Dendritic cell treated with granulocyte-macrophage colony-stimulating factor and Interleukin-4, amounts not matched to agents 40 ng/mL and 50 ng/mL, for 4 days (primary cell): ENCODE results near the gene RFC1.
A peak's percentile ranks its signal among the peaks of the same experiment; 100 is the strongest.
"Not testable (repeated sequence)": the region's sequence is repeated elsewhere in the genome, so short reads cannot be mapped to it uniquely, and the experiment has no call there.

ENCODE experiments used
- H3K27ac Mint-ChIP-seq: one replicate; pipeline ENCODE4 v1.8.0; 2022; ENCODE audit warnings: mild to moderate bottlenecking, mixed read lengths
- H3K27me3 Mint-ChIP-seq: one replicate; pipeline ENCODE4 v1.8.0; 2022; ENCODE audit warnings: mild to moderate bottlenecking, mixed read lengths
- H3K36me3 Mint-ChIP-seq: one replicate; pipeline ENCODE4 v1.8.0; 2022; ENCODE audit warnings: low read depth, mixed read lengths
- H3K4me1 Mint-ChIP-seq: one replicate; pipeline ENCODE4 v1.8.0; 2022; ENCODE audit warnings: low read depth, mixed read lengths
- H3K4me3 Mint-ChIP-seq: one replicate; pipeline ENCODE4 v1.8.0; 2022; ENCODE audit warnings: mild to moderate bottlenecking, moderate library complexity, mixed read lengths
- H3K9me3 Mint-ChIP-seq: one replicate; pipeline ENCODE4 v1.8.0; 2022; ENCODE audit warnings: mixed read lengths
- intact Hi-C: fragments of 100-400 bp; cut with micrococcal nuclease; formaldehyde crosslinking; loops from one replicate; pipeline ENCODE4 v1.15.0; 2022

Gene RFC1

GRCh38 chr4:39371209-39371608 lies 5.0 kb upstream of the RFC1 start:
- H3K9me3 Mint-ChIP-seq = peaks cover 21% of the 10 kb centered on the region
- H3K27ac Mint-ChIP-seq, H3K4me1 Mint-ChIP-seq, intact Hi-C loops, H3K36me3 Mint-ChIP-seq, H3K4me3 Mint-ChIP-seq, H3K27me3 Mint-ChIP-seq: not testable (repeated sequence)

GRCh38 chr4:39369301-39369700 lies 3.1 kb upstream of the RFC1 start:
- Mint-ChIP-seq H3K9me3 (peaks cover 21% of the 10 kb centered on the region), H3K4me3 (no peak overlapping the region), H3K27ac (no peak overlapping the region), H3K27me3 (no peaks in the 10 kb centered on the region), H3K4me1 (peaks cover 21% of the 10 kb centered on the region), H3K36me3 (peaks cover 9% of the 10 kb centered on the region)
- intact Hi-C loops = no loop called here

GRCh38 chr4:39367166-39367565 lies 1.0 kb upstream of the RFC1 start:
- Mint-ChIP-seq H3K36me3 (peaks cover 9% of the 10 kb centered on the region), H3K4me1 (peaks cover 21% of the 10 kb centered on the region), H3K4me3 (no peak overlapping the region), H3K27me3 (no peaks in the 10 kb centered on the region), H3K27ac (no peak overlapping the region), H3K9me3 (peaks cover 20% of the 10 kb centered on the region)
- intact Hi-C loops = loop anchor here (2.0 kb wide), 1 partner anchor 92 kb away; the partner anchor contains the start of genes LIAS and RPL9

- H3K4me3 Mint-ChIP-seq = peak overlapping the region; percentile 95
- intact Hi-C loops = no loop called here
- peaks cover 2% of the 10 kb centered on the region for H3K9me3 Mint-ChIP-seq
- H3K4me1 Mint-ChIP-seq = peaks cover 21% of the 10 kb centered on the region
- peaks cover 15% of the 10 kb centered on the region for H3K36me3 Mint-ChIP-seq
- H3K27me3 Mint-ChIP-seq = no peaks in the 10 kb centered on the region
- peak overlapping the region; percentile 96 for H3K27ac Mint-ChIP-seq
Observed at GRCh38 chr4:39365360-39365759, 802 bp downstream of the RFC1 start.

GRCh38 chr4:39363773-39364393 lies 2.3 kb downstream of the RFC1 start:
- Mint-ChIP-seq H3K4me1 (peaks cover 25% of the 10 kb centered on the region), H3K27ac (no peak overlapping the region), H3K9me3 (no peaks in the 10 kb centered on the region), H3K36me3 (peaks cover 15% of the 10 kb centered on the region), H3K4me3 (no peak overlapping the region), H3K27me3 (no peaks in the 10 kb centered on the region)
- intact Hi-C loops = no loop called here

- H3K4me1 Mint-ChIP-seq = peaks cover 29% of the 10 kb centered on the region
- no peak overlapping the region for H3K4me3 Mint-ChIP-seq
- intact Hi-C loops = no loop called here
- no peaks in the 10 kb centered on the region for H3K9me3 Mint-ChIP-seq
- no peaks in the 10 kb centered on the region for H3K27me3 Mint-ChIP-seq
- H3K36me3 Mint-ChIP-seq = peaks cover 15% of the 10 kb centered on the region
- no peak overlapping the region for H3K27ac Mint-ChIP-seq
Observed at GRCh38 chr4:39362827-39363226, 3.3 kb downstream of the RFC1 start.

GRCh38 chr4:39360611-39361010 lies 5.6 kb downstream of the RFC1 start:
- peaks cover 17% of the 10 kb centered on the region for H3K4me1 Mint-ChIP-seq
- H3K36me3 Mint-ChIP-seq, H3K4me3 Mint-ChIP-seq, intact Hi-C loops, H3K9me3 Mint-ChIP-seq, H3K27me3 Mint-ChIP-seq, H3K27ac Mint-ChIP-seq: not testable (repeated sequence)

GRCh38 chr4:39357002-39357401 lies 9.2 kb downstream of the RFC1 start:
- Mint-ChIP-seq H3K36me3 (peaks cover 6% of the 10 kb centered on the region), H3K27ac (no peak overlapping the region), H3K9me3 (no peaks in the 10 kb centered on the region), H3K4me3 (no peak overlapping the region), H3K27me3 (no peaks in the 10 kb centered on the region), H3K4me1 (peaks cover 29% of the 10 kb centered on the region)
- intact Hi-C loops = no loop called here

GRCh38 chr4:39354254-39354552 lies 12.0 kb downstream of the RFC1 start:
- Mint-ChIP-seq H3K27ac (peak overlapping the region; percentile 79), H3K27me3 (no peaks in the 10 kb centered on the region), H3K4me1 (peaks cover 29% of the 10 kb centered on the region), H3K36me3 (peaks cover 23% of the 10 kb centered on the region), H3K9me3 (peaks cover 9% of the 10 kb centered on the region), H3K4me3 (peak overlapping the region; percentile 61)
- intact Hi-C loops = no loop called here

- peaks cover 9% of the 10 kb centered on the region for H3K9me3 Mint-ChIP-seq
- peak overlapping the region; percentile 79 for H3K27ac Mint-ChIP-seq
- peaks cover 23% of the 10 kb centered on the region for H3K4me1 Mint-ChIP-seq
- intact Hi-C loops = no loop called here
- H3K27me3 Mint-ChIP-seq = no peaks in the 10 kb centered on the region
- H3K4me3 Mint-ChIP-seq = peak overlapping the region; percentile 61
- peaks cover 27% of the 10 kb centered on the region for H3K36me3 Mint-ChIP-seq
Observed at GRCh38 chr4:39353478-39354253, 12.5 kb downstream of the RFC1 start.

GRCh38 chr4:39353149-39353477 lies 13.0 kb downstream of the RFC1 start:
- Mint-ChIP-seq H3K27ac (peak overlapping the region; percentile 79), H3K36me3 (peaks cover 31% of the 10 kb centered on the region), H3K4me3 (peak overlapping the region; percentile 61), H3K4me1 (peaks cover 21% of the 10 kb centered on the region)
- intact Hi-C loops, H3K9me3 Mint-ChIP-seq, H3K27me3 Mint-ChIP-seq: not testable (repeated sequence)

- no peak overlapping the region for H3K27ac Mint-ChIP-seq
- peaks cover 21% of the 10 kb centered on the region for H3K4me1 Mint-ChIP-seq
- H3K4me3 Mint-ChIP-seq = no peak overlapping the region
- intact Hi-C loops = no loop called here
- peaks cover 9% of the 10 kb centered on the region for H3K9me3 Mint-ChIP-seq
- H3K27me3 Mint-ChIP-seq = no peaks in the 10 kb centered on the region
- peaks cover 46% of the 10 kb centered on the region for H3K36me3 Mint-ChIP-seq
Observed at GRCh38 chr4:39349326-39349725, 16.8 kb downstream of the RFC1 start.

GRCh38 chr4:39348371-39349315 lies 17.5 kb downstream of the RFC1 start:
- Mint-ChIP-seq H3K4me1 (peaks cover 14% of the 10 kb centered on the region), H3K27ac (no peak overlapping the region), H3K27me3 (no peaks in the 10 kb centered on the region), H3K9me3 (peaks cover 9% of the 10 kb centered on the region), H3K4me3 (no peak overlapping the region), H3K36me3 (peaks cover 52% of the 10 kb centered on the region)
- intact Hi-C loops = no loop called here

GRCh38 chr4:39346856-39347519 lies 19.2 kb downstream of the RFC1 start:
- peaks cover 68% of the 10 kb centered on the region for H3K36me3 Mint-ChIP-seq
- no peak overlapping the region for H3K27ac Mint-ChIP-seq
- H3K9me3 Mint-ChIP-seq = peaks cover 9% of the 10 kb centered on the region
- H3K4me3 Mint-ChIP-seq = no peak overlapping the region
- intact Hi-C loops = no loop called here
- peaks cover under 1% of the 10 kb centered on the region for H3K4me1 Mint-ChIP-seq
- H3K27me3 Mint-ChIP-seq = no peaks in the 10 kb centered on the region
